GM18505 (cell line): ENCODE data around the gene SIRT7.
A peak's percentile ranks its signal among the peaks of the same experiment; 100 is the strongest.

ENCODE experiments used
- ATAC-seq: cut with Tn5 transposase; IDR thresholded peaks from one replicate; pipeline ENCODE4 v1.9.1; 2021; ENCODE audit not compliant: unreplicated experiment
- POLR2A ChIP-seq: IDR thresholded peaks from 4 replicates; pipeline ENCODE4 v1.6.1; 2011; ENCODE audit warnings: borderline replicate concordance; ENCODE audit not compliant: insufficient read depth, insufficient read length; ENCODE audit errors: extremely low read depth

The SIRT7 gene

GRCh38 chr17:81865733-81866439 lies 52.1 kb downstream of the SIRT7 start:
- ATAC-seq = no peak
- TF ChIP-seq POLR2A = peak; percentile 37

GRCh38 chr17:81865358-81865732 lies 52.6 kb downstream of the SIRT7 start:
- no peak for TF ChIP-seq POLR2A
- no peak for ATAC-seq

- no peak for ATAC-seq
- peak; percentile 12 for TF ChIP-seq POLR2A
Observed at GRCh38 chr17:81863833-81864768, 53.9 kb downstream of the SIRT7 start.

GRCh38 chr17:81863123-81863675 lies 54.8 kb downstream of the SIRT7 start:
- no peak for ATAC-seq
- TF ChIP-seq POLR2A = no peak
